IPS-18c (cell line): ENCODE measurements around the gene GRM2.

Experiments used
- H3K4me3 ChIP-seq: 2 replicates; pipeline ENCODE4 v1.7.0; 2013; ENCODE audit warnings: low read depth, mild to moderate bottlenecking, low read length, moderate library complexity; ENCODE audit not compliant: insufficient read depth
- H3K9me3 ChIP-seq: one replicate; pipeline ENCODE4 v1.6.1; 2013; ENCODE audit warnings: mild to moderate bottlenecking, low read length, moderate library complexity; ENCODE audit not compliant: control insufficient read depth, insufficient read depth

The GRM2 gene

DNA sequence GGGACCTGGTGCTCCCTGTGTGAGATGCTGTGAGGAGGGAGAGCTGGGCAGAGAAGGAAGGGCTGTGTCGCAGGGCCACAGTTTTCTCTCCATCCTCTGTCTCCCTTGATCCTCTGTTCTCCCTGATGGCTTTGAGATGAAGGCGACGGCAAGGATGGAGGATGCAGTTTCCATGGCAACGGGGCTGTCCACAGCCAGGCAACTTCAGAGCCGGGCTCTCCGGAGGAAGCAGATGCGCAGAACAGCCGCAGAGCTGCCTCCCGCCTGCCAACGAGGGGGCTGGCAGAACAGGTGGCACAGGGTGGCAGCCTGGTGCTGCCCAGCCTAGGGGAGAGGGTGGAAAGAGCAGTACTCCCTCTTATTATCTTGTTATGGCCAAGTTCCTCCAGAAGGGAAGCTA, 9.9 kb upstream of the GRM2 start:
- Histone ChIP-seq H3K4me3 (no peak overlapping the region), H3K9me3 (no peaks in the 10 kb centered on the region)

DNA sequence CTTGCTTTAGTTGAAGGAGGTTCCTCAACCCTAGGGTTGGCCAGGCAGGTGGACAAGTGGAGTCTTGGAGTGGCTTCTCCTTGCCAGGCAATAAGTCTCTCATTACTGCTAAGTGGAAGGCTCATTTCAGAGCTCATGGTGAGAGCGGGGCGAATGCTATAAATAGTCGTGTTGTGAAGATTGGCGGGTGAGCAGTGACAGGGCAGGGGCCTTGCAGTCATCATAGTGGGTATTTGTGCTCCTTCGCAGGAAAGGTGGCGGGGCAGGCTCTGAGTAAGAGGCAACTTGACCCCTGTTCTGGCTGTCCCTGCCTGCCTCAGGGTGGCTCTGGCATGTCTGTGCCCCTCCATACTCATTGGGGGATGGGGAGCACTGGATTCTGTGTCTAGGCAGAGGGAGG, 8.7 kb upstream of the GRM2 start:
- Histone ChIP-seq H3K9me3 (no peaks in the 10 kb centered on the region), H3K4me3 (no peak overlapping the region)

DNA sequence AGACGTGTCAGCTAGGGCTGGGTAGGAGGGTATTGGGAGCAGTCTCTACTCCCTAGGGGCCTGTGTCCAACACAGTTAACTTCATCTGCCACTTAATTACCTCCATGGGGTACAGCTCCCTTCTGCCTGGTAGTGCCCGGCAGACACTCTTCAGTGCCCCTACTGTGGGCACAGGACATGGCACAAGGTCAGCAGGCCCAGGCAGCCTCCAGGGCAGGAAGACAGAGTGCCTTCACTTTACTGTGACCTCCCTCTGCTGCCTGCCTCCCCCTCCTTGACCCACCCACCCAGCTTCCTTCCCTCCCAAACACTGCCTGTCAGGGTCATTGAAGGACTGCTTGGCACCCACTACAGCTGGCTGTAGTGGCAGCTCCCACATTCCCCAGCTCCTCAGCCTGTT, 6.5 kb upstream of the GRM2 start:
- Histone ChIP-seq H3K4me3 (no peak overlapping the region), H3K9me3 (no peaks in the 10 kb centered on the region)

DNA sequence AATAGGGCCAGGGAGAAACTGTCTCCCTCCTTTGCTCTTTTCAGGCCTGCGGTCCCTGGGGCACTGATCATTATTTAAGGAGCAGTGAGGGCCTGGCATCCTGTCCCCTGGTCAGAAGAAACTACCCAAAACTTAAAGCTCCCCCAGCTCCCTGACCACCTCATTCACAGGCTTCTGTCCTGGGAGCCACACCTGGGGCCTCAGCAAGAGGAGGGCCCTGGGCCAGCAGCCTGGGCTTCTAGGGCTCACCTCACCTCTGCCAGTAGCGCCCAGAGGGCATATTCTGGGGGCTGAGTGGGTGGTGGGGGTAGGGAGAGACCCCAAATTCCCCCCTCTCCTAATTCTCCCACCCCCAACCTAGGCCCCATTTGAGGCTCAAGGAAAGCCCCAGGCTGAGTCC, 4.7 kb upstream of the GRM2 start:
- no peaks in the 10 kb centered on the region for H3K9me3 ChIP-seq
- H3K4me3 ChIP-seq, result no peak overlapping the region

DNA sequence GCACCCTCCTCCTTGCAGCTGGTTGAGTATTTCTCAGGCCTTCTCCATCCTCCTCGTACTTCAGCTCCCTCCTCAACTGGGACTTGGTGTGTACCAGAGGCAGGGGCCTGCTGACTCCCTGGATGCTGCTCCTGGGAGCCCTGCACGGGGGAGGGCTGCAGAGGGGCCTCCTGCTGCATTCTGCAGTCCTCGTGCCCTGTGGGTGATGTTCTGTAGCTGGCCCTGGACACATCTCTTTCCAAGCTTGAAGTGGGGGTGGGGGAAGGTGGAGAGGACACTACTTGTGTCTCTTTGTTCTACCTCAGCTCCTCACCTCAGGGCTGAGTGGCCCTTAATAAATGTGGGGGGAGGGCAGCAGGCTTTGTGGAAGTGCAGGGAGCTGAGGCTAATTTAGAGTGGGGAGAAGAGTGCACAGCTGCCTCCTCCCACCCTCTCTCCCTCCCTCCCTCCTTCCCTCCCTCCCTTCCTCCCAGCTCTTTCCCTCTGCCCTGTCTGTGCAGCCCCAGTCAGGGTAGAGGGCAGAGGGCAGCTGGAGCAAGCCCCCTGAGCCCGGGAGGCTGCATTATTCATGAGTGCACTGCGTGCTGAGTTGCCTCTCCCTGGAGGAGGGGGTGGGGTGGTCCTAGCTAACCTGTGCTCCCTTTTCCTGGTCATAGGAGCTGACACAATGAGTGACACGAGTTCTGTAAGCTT, 3.7 kb upstream of the GRM2 start:
- no peaks in the 10 kb centered on the region for H3K9me3 ChIP-seq

DNA sequence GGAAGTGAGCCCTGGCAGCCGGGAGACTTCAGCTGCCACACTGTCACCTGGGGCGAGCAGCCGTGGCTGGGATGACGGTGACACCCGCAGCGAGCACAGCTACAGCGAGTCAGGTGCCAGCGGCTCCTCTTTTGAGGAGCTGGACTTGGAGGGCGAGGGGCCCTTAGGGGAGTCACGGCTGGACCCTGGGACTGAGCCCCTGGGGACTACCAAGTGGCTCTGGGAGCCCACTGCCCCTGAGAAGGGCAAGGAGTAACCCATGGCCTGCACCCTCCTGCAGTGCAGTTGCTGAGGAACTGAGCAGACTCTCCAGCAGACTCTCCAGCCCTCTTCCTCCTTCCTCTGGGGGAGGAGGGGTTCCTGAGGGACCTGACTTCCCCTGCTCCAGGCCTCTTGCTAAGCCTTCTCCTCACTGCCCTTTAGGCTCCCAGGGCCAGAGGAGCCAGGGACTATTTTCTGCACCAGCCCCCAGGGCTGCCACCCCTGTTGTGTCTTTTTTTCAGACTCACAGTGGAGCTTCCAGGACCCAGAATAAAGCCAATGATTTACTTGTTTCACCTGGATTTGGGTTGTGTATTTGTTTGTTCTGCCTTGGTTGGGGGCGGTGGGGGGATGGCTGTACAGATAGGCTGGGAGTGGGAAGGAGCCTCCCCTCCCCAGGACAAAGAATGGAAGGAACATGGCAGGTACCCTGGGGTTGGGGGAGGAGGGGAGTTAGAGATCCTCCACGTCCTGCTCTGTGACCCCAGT, 2.9 kb upstream of the GRM2 start:
- H3K9me3 ChIP-seq, result no peaks in the 10 kb centered on the region
- H3K4me3 ChIP-seq, result 0 out of 2 replicates have a peak overlapping the region, but pooled peaks have one; percentile 5

More for the DNA sequence above, 3.7 kb upstream of the GRM2 start:
- H3K4me3 ChIP-seq, result no peak overlapping the region

DNA sequence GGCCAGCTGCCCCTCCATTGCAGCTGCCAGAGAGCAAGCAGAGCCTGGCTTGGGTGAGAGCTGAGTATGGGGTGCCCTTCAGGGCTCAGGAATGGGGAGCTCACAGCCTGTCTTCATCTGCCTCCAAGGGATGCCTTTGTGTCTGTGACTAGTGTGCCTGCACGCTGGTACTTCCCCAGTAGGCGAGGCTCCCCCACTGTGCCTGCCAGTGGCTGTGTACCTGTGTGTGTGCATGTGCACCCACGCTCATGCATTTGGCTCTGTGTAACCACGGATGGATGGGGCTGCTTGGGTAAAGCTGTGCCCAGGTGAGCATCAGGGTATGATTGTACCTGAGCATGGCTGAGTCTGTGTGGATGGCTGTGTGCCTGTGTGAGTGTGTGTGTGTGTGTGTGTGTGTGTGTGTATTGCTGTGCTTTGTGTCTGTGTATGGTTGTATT, 2.3 kb upstream of the GRM2 start:
- Histone ChIP-seq H3K4me3 (0 out of 2 replicates have a peak overlapping the region, but pooled peaks have one; percentile 5), H3K9me3 (no peaks in the 10 kb centered on the region)

DNA sequence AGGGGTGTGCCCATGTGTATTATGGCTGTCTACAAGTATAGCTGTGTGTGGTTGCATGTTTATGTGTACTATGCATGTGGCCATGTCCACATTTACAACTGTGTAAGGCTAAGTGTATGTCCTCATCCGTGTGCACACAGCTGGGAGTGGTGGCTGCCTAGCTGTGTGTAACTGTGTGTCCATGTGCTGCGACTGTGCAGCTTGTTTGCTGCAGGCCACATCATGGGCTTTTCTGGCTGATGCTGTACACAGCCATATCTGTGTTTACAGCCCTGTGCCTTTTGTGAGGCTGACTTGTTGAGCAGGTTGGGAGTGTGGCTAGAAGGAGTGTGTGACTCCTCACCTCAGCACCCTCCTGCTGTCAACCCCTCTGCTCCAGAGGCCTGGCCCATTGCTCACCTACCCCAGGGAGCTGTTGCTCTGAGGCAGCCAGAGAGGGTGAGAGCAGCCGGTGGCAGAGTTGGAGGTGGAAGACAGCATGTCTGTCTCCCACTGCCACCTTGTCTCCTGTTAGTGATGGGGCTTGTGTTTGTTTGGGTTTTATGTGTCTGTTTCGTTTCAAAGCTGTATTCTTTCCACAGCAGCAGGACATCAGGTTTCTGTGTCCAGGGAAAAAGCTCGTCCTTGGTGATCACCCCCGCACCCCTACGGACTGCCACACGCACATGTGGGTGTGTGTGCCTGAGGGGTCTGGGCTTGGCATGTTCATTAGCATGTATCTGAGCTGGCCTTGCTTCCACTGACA, 1.4 kb upstream of the GRM2 start:
- Histone ChIP-seq H3K9me3 (no peaks in the 10 kb centered on the region), H3K4me3 (no peak overlapping the region)

DNA sequence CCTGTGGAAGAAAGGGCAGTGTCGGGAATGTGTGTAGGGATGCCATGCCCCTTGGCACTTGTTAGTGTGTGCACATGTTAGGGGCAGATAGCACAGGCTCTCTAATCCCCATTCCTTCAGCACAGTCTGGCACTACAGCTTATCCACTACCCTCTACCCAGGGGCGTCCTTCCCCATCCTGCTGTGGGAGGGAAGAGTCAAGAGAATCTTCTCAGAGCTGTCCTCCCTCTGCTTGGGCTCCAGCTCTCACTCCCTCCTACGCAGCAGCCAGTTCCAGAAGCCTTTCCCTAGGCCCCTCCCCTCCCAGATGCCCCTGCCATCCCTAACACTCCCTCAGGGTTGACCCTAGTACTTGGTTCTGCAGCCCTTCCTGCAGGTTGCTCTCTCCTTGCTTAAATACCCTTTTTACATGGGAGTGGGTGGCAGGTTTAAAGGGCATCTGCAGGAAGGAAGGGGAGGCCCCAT, 815 bp upstream of the GRM2 start:
- no peak overlapping the region for H3K4me3 ChIP-seq
- H3K9me3 ChIP-seq, result no peaks in the 10 kb centered on the region

DNA sequence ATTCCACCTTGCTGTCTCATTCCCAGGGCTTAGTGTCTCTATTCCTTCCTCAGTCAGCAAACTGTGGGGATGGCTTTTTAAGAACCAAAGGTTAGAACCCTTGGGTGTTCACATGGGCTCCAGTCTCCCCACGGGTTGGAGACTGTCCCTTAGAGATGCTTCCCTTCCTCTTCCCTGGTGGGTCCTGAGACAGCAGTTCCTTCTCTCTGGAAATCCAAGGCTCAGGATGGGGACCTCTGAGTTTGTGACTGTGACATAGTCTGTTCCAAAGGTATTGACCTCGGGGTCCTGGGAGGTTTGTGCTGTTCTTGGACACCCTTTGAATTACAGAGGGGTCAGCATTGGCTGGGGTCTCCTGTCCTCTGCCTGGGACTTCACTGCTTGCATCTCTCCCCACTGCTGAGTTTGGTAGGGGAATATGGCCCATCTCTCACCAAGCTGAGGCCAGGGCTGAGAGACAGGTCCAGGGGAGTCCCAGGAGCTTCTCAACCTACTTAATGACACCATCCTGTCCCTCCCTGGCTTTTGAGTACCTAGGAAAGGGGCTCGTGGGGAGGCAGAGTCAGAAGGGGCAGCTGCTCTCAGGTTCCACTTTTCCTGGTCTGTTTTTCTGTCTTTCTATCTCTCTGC, 1.5 kb downstream of the GRM2 start:
- Histone ChIP-seq H3K4me3 (no peak overlapping the region), H3K9me3 (peaks cover 2% of the 10 kb centered on the region)

DNA sequence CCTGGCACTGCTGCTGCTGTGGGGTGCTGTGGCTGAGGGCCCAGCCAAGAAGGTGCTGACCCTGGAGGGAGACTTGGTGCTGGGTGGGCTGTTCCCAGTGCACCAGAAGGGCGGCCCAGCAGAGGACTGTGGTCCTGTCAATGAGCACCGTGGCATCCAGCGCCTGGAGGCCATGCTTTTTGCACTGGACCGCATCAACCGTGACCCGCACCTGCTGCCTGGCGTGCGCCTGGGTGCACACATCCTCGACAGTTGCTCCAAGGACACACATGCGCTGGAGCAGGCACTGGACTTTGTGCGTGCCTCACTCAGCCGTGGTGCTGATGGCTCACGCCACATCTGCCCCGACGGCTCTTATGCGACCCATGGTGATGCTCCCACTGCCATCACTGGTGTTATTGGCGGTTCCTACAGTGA, 2.1 kb downstream of the GRM2 start:
- H3K9me3 ChIP-seq, result peaks cover 2% of the 10 kb centered on the region
- H3K4me3 ChIP-seq, result no peak overlapping the region

DNA sequence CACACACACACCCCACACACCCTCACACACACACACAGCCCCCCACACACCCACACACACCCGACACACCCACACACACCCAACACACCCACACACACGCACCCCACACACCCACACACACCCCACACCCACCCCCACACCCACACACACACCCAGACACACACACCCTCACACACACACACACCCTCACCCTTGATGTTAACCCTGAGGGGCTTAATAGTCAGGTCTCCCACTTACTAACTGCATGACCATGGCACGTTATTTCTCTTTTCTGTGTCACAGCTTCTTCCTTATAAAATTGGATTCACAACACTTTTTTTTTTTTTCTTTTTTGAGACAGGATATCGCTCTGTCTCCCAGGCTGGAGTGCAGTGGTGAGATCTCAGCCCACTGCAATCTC, 2.8 kb downstream of the GRM2 start:
- H3K9me3 ChIP-seq, result peaks cover 2% of the 10 kb centered on the region
- H3K4me3 ChIP-seq, result no peak overlapping the region

DNA sequence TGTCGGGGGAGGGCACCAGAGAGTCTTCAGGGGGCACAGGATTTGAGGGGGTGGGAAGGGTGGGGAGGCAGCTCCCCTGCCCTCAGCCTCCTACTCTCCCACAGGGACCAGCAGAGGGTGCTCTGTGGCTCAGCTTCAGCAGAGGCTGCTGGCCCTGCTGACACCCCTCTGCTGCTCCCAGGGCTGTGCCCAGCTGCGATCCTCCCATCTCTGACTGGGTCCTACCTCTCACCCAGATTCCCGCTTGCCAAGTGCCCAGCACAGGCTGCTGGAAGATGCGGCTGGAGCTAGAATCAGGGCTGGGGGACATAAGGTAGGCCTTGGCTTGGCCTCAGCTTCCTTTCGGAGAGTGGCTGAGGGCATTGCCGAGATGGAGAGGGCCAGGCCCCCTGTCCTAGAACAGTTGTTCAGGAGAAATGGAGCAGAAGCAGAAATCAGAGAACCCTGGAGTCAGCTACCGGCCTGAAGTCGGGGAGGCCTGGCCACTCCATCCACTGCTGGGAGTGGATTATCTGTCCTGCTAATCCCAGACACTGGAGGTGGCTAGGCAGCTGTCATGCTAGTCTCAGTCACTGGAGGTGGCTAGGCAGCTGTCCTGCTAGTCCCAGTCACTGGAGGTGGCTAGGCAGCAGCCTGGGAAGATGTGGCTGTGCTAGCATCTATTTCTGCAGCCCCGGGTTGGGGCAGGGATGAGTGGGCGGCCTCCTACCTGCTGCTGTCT, 3.9 kb downstream of the GRM2 start:
- Histone ChIP-seq H3K9me3 (peaks cover 2% of the 10 kb centered on the region), H3K4me3 (no peak overlapping the region)

DNA sequence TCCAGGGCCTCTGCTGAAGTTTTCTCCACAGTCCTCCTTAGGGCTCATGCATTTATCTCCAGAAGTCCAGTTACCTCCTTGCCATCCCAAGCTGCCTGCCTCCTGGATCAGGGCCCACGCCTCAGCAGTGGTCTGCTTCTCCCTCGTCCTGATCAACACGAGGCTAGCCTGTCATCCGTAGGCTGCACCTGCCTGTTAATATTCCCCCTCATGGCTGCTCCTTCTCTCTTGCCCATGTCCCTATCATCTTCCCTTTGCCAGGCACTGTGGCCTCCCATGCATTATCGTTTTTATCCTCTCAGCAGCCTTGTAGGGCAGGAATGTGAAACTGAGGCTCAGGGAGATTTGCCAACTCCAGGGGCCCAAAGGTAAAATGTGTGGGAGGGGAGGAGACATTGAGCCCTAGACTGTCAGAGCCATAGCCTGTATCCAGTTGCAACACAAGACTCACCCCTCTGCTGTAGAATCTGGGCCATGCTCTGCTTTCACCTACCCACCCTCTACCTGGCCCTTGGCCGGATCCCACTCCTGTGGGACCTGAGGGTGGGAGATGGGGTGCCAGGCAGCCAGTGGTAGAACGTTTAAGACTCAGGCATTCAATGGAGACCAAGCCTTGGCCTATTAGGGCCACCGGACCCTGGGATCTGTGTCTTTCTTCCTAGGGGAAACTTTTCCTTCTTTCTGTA, 4.6 kb downstream of the GRM2 start:
- Histone ChIP-seq H3K9me3 (peaks cover 2% of the 10 kb centered on the region), H3K4me3 (no peak overlapping the region)

DNA sequence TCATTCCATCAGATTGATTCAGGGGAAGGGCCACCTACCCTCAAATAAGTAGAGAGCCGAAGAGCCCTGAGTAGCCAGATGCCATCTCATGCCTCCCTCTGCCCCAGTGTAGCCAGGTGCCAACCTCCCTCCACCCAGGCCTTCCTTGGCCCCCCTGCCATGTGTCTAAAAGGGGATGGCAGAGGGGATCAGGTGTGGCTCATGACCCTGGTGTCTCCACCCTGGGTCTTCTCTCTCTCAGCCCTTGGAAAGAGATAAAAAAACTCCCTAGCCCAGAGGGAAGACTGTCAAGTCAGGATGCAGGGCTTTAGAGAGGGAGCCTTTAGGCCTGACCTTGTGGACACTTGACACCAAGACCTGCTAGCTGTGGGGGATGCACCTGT, 5.2 kb downstream of the GRM2 start:
- H3K9me3 ChIP-seq, result peaks cover 2% of the 10 kb centered on the region
- no peak overlapping the region for H3K4me3 ChIP-seq

DNA sequence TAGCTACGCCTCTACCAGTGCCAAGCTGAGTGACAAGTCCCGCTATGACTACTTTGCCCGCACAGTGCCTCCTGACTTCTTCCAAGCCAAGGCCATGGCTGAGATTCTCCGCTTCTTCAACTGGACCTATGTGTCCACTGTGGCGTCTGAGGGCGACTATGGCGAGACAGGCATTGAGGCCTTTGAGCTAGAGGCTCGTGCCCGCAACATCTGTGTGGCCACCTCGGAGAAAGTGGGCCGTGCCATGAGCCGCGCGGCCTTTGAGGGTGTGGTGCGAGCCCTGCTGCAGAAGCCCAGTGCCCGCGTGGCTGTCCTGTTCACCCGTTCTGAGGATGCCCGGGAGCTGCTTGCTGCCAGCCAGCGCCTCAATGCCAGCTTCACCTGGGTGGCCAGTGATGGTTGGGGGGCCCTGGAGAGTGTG, 5.7 kb downstream of the GRM2 start:
- Histone ChIP-seq H3K4me3 (no peak overlapping the region), H3K9me3 (peaks cover 2% of the 10 kb centered on the region)
